Measurements from ENCODE around the gene MMP19. TPM values are rescaled to one million over a fixed set of nuclear protein-coding genes. Genes with fewer than 3 reads are reported as not detected.

The MMP19 gene
- total RNA-seq, 2 donors from 2014 or later: 2.1 to 2.7 TPM

DNA sequence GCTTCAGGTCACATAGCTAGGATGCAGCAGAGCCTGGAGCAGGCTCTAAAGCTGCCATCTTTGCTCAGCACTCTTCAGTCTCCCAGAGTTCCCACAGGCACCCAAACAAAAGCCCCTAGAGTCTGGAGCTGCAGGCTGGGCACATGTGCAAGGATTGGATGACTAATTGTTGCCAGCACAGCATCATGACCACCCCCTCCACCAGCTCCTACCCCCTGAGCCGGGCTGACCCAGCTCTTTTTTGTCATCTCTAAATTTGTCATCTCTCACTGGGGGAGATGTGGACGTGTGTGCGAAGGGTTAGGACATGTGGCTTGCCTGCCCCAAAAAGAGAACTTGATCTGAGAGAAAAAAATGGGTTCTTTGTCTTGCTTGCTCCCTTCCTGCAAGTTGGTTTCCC is 4.3 kb upstream of the MMP19 start:
- Histone ChIP-seq H3K36me3 (no peaks in the 10 kb centered on the region), H3K27me3 (no peaks in the 10 kb centered on the region), H3K4me3 (no peak overlapping the region), H3K27ac (peak overlapping the region; percentile 58), H3K9ac (ENCODE audit: low read depth in 2 of 2, low read length in 2 of 2) (peak overlapping the region in 1 of 2 donors; percentile 16), H3K9me3 (no peaks in the 10 kb centered on the region), H3K4me1 (no peaks in the 10 kb centered on the region)
- intact Hi-C loops (cut with DNase I): no loop called here
- TF ChIP-seq, protein P1, sequence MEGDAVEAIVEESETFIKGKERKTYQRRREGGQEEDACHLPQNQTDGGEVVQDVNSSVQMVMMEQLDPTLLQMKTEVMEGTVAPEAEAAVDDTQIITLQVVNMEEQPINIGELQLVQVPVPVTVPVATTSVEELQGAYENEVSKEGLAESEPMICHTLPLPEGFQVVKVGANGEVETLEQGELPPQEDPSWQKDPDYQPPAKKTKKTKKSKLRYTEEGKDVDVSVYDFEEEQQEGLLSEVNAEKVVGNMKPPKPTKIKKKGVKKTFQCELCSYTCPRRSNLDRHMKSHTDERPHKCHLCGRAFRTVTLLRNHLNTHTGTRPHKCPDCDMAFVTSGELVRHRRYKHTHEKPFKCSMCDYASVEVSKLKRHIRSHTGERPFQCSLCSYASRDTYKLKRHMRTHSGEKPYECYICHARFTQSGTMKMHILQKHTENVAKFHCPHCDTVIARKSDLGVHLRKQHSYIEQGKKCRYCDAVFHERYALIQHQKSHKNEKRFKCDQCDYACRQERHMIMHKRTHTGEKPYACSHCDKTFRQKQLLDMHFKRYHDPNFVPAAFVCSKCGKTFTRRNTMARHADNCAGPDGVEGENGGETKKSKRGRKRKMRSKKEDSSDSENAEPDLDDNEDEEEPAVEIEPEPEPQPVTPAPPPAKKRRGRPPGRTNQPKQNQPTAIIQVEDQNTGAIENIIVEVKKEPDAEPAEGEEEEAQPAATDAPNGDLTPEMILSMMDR (IDR thresholded peaks at IDR 0.05): no peak
- no peak for DNase-seq

DNA sequence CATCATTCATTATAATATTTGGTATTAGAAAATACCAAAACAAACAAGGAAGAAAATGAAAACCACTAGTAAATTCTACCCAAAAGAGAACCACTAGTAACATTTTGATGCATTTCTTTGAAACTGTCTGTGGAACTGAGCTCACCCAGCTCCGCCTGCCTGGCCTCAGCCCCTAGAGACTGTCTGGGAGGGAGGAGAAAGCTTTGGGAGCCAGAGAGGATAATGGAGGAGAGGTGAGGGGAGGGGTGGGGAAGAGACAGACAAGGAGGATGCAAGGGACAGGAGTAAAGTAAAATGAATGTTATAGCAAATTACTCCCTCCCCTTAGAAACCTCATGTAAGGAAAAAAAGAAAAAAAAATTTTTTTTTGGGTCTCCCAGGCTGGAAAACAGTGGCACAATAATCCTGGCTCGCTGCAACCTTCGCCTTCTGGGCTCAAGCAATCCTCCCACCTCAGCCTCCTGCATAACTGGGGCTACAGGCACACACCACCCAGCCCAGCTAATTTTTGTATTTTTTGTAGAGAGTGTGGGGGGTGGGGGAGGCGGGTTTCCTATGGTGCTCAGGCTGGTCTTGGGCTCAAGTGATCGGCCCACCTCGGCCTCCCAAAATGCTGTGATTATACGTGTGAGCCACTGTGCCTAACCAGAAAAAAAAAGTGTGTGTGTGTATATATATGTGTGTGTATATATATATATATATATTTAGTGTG is 3.2 kb upstream of the MMP19 start:
- H3K9ac ChIP-seq (ENCODE audit: low read depth in 2 of 2, low read length in 2 of 2): no peak overlapping the region
- H3K4me1 ChIP-seq: no peaks in the 10 kb centered on the region
- H3K27me3 ChIP-seq: no peaks in the 10 kb centered on the region
- TF ChIP-seq, protein P1 (IDR thresholded peaks at IDR 0.05): no peak
- intact Hi-C loops (cut with DNase I): no loop called here
- H3K36me3 ChIP-seq: no peaks in the 10 kb centered on the region
- no peak overlapping the region for H3K27ac ChIP-seq
- no peak for DNase-seq
- no peak overlapping the region for H3K4me3 ChIP-seq
- no peaks in the 10 kb centered on the region for H3K9me3 ChIP-seq

DNA sequence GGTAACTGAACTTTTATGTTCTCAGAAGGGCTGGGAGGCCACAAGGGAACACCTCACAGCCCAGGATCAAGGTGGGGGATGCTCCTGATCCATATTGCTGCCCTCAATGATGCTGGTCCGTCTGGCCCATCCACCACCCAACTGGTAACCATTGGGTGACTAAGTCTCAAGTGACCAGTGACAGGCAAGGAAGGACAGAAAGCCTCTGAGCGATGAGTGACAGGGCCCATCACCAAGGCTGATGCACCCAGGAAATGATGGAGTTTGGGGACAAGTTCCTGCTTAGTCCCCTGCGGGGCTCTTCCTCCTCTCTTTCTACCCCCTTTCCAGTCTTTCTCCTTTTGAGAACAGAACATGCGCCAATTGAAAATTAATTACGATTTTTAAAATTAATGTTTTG is 2.6 kb upstream of the MMP19 start:
- Histone ChIP-seq H3K27ac (no peak overlapping the region), H3K27me3 (no peaks in the 10 kb centered on the region), H3K36me3 (no peaks in the 10 kb centered on the region), H3K4me3 (no peak overlapping the region), H3K9me3 (no peaks in the 10 kb centered on the region), H3K4me1 (no peaks in the 10 kb centered on the region), H3K9ac (ENCODE audit: low read depth in 2 of 2, low read length in 2 of 2) (no peak overlapping the region)
- no peak for DNase-seq
- intact Hi-C loops (cut with DNase I): no loop called here
- TF ChIP-seq, protein P1 (IDR thresholded peaks at IDR 0.05): no peak

DNA sequence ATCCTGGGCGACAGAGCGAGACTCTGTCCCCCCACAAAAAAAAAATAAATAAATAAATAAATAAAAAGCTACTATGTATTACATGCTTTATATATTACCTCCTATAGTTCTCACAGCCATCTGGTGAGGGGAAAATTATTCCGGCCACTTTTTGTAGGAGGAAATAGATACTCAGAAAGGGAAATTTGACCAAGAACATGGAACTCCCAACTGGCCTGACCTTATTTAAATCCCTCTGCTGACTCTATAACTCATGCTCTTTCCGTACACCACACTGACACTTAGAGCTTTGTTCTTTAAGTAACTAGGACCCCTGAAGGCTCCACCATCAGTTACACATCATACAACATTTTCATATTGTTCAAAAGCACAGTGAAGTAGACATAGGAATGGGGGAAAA is 2.2 kb upstream of the MMP19 start:
- Histone ChIP-seq H3K4me1 (no peaks in the 10 kb centered on the region), H3K9ac (ENCODE audit: low read depth in 2 of 2, low read length in 2 of 2) (no peak overlapping the region), H3K9me3 (no peaks in the 10 kb centered on the region), H3K4me3 (no peak overlapping the region), H3K36me3 (no peaks in the 10 kb centered on the region), H3K27ac (no peak overlapping the region), H3K27me3 (no peaks in the 10 kb centered on the region)
- TF ChIP-seq, protein P1 (IDR thresholded peaks at IDR 0.05): no peak
- no peak for DNase-seq
- intact Hi-C loops (cut with DNase I): no loop called here

DNA sequence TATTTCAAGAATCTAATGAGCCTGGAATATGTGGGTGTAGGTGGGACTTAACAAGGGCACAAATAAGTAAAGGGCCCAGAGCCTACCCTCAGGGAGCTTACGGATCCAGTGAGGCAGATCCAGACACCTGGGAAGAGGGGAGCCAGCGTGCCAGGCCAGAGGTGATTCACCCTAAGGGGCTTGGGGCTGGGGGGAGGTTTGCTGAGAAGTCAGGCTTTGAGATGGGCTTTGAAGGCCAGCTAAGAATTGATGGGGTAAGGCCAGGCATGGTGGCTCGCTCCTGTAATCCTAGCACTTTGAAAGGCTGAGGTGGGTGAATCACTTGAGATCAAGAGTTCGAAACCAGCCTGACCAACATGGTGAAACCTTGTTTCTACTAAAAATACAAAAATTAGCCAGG is 695 bp upstream of the MMP19 start:
- intact Hi-C loops (cut with DNase I): no loop called here
- Histone ChIP-seq H3K9ac (ENCODE audit: low read depth in 2 of 2, low read length in 2 of 2) (no peak overlapping the region), H3K36me3 (no peaks in the 10 kb centered on the region), H3K4me1 (no peaks in the 10 kb centered on the region), H3K9me3 (no peaks in the 10 kb centered on the region), H3K4me3 (no peak overlapping the region), H3K27ac (peak overlapping the region; percentile 47), H3K27me3 (no peaks in the 10 kb centered on the region)
- TF ChIP-seq, protein P1 (IDR thresholded peaks at IDR 0.05): no peak
- no peak for DNase-seq

Data from colonic mucosa (tissue), 4 donors.